GM03348 (cell line): ENCODE measurements around the gene NID1.
"Not testable (repeated sequence)": the region's sequence is repeated elsewhere in the genome, so short reads cannot be mapped to it uniquely, and the experiment has no call there.

Experiments used
- DNase-seq: peaks from one replicate; pipeline ENCODE4 v3.0.0; 2012; ENCODE audit warnings: low spot score

NID1 gene

GRCh38 chr1:236096660-236097482 is 32.0 kb upstream of the NID1 start:
- not testable (repeated sequence) for DNase-seq

DNA sequence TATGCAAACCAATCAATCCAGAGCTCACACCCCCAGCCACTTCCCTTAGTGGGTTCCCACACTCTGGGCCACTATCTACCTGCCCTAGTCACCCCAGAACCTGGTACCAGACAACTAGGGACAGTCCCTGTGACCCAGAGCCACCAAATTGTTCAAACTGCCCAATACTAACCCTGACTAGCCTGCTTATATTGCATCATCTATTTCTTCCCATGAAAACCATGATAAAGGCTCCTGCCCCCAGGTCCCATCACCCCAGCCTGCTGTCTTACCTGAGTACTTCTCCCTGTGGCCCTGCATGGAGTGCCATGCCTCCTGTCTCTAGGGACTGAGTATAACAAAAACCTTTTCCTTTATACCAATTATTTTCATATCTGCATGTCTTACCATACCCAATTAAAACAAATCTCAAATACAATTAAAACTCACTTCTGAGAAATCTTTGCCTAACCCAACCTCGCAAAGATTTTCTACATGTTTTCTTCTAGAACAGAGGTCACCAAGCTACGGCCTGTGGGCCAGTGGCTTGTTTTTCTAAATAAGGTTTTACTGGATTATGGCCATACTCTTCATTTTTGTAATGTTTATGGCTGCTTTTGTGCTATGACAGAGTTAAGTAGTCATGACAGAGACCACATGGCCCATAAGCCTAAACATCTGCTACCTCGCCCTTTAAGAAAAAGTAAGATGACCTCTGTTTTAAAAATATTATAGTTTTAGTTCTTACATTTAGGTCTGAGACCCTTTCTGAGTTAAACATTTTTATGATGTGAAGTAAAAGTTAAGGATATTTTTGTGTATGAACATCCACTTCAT is 31.0 kb upstream of the NID1 start:
- DNase-seq, result no peak

- DNase-seq, result no peak
These were observed 28.0 kb upstream of the NID1 start for GRCh38 chr1:236092899-236093298.

GRCh38 chr1:236091933-236092318 is 27.0 kb upstream of the NID1 start:
- no peak for DNase-seq

- no peak for DNase-seq
These were observed 25.9 kb upstream of the NID1 start for GRCh38 chr1:236090741-236091147.

DNA sequence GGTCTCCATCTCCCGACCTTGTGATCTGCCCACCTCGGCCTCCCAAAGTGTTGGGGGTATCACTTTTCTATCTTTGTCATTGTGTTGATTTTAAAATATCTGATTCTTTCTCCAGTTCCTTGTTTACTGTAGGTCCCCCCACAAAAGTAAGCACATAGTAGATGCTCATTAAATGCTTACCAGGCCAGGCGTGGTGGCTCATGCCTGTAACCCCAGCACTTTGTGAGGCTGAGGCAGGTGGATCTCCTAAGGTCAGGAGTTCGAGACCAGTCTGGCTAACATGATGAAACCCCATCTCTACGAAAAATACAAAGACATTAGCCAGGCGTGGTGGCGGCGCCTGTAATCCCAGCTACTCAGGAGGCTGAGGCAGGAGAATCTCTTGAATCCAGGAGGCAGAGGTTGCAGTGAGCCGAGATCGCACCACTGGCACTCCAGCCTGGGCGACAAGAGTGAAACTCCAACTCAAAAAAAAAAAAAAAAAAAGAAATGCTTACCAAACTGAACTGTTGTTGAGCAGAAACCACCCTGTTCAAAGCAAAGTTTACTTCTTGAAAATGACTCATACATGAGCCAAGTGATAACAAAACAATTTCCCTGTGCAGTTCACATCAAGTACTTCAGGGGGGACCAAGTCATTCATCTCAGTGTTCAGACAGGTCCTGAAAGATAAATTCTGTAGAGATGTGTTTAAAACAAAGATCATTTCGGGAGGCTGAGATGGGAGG is 24.3 kb upstream of the NID1 start:
- DNase-seq, result no peak

- no peak for DNase-seq
These were observed 21.6 kb upstream of the NID1 start for GRCh38 chr1:236086537-236086936.

DNA sequence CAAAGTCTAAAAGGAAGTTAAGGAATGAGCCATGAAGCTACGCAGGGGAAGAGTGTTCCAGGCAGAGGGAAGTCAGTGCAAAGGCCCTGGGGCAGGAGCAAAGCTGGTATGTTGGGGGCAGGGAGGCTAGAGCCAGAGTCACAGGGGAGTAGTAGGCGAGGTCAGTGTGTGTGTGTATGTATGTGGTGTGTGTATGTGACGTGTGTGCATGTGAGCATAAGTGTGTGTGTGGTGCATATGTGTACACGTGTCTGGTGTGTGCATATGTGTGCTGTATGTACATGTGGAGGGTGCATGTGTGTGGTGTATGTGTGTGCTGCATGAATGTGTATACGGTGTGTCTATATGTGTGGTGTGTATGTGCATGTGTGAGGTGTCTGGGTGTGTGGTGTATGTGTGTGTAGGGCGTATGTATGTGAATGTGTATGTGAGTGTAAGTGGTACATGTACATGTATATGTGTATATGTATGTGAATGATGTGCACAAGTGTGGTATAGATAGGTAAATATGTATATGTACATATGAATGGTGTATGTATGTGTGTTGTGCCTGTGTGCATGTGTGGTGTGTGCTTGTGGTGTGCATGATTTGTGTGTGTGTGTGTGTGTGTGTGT is 20.8 kb upstream of the NID1 start:
- no peak for DNase-seq

- no peak for DNase-seq
These were observed 19.5 kb upstream of the NID1 start for GRCh38 chr1:236084386-236084730.

GRCh38 chr1:236083650-236084385 is 18.9 kb upstream of the NID1 start:
- no peak for DNase-seq

DNA sequence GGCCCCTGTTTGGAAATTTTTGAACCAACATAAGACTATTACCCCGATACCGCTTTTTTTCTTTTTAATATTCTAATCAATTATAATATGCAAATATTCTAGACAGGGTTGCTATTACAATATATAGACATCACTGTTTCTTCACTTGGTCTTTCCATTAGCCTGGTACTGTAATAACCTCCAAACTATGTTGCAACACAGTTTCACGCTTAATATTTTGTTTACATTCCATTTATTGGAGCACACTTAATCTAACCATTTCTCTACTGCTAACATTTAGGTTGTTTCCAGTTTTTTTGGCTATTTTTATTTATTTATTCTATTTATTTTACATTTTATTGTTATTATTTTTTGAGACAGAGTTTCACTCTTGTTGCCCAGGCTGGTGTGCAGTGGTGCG is 17.6 kb upstream of the NID1 start:
- no peak for DNase-seq

GRCh38 chr1:236081546-236082227 is 16.8 kb upstream of the NID1 start:
- DNase-seq, result no peak

GRCh38 chr1:236079703-236080102 is 14.8 kb upstream of the NID1 start:
- DNase-seq, result no peak

DNA sequence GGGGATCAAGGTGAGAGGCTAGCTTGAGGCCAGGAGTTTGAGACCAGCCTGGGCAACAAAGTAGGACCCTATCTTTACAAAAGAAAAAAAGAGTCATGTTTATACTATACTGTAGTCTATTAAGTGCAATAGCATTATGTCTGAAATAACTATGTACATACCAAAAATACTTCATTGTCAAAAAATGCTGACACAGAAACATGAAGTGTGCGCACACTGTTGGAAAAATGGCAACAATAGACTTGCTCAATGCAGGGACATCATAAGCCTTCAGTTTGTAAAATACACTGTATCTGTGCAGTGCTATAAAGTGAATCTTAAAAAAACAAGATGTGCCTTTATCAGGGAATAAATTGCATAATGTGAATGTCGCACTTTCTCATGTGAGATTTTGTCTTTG is 14.1 kb upstream of the NID1 start:
- no peak for DNase-seq

GRCh38 chr1:236078077-236078476 is 13.2 kb upstream of the NID1 start:
- DNase-seq, result not testable (repeated sequence)

- no peak for DNase-seq
These were observed 11.0 kb upstream of the NID1 start for GRCh38 chr1:236075848-236076247.

GRCh38 chr1:236073307-236073897 is 8.5 kb upstream of the NID1 start:
- no peak for DNase-seq

- DNase-seq, result no peak
These were observed 7.1 kb upstream of the NID1 start for GRCh38 chr1:236072001-236072400.

- no peak for DNase-seq
These were observed 5.9 kb upstream of the NID1 start for GRCh38 chr1:236070753-236071152.

GRCh38 chr1:236069796-236070195 is 4.9 kb upstream of the NID1 start:
- no peak for DNase-seq
